GM23338 (cell line): ENCODE results near the gene TPM3. TPM values are rescaled to one million over a fixed set of nuclear protein-coding genes. Genes with fewer than 3 reads are reported as not detected.

Experiments
- ATAC-seq: fragments of 200-7000 bp; cut with Tn5 transposase; 3 replicates; pipeline ENCODE4 v1.9.1; 2020
- DNase-seq: peaks from one replicate; pipeline ENCODE4 v3.0.0-alpha.2; 2015; ENCODE audit warnings: low spot score
- H2AFZ ChIP-seq: fragments of 200-600 bp; sonication (generic); 2 replicates; pipeline ENCODE4 v1.8.0; 2016; ENCODE audit warnings: antibody characterized with exemption, mild to moderate bottlenecking, moderate library complexity
- H3F3A ChIP-seq: fragments of 200-600 bp; sonication (generic); replicated peaks from 2 replicates; pipeline ENCODE4 v1.8.0; 2017; ENCODE audit warnings: antibody characterized with exemption, mixed run types, low read depth
- H3K27ac ChIP-seq: fragments of 200-600 bp; sonication (generic); 2 replicates; pipeline ENCODE4 v1.6.1; 2016; ENCODE audit warnings: low read depth
- H3K27me3 ChIP-seq: fragments of 200-600 bp; sonication (generic); 2 replicates; pipeline ENCODE4 v1.8.0; 2016; ENCODE audit warnings: mild to moderate bottlenecking, mixed run types, moderate library complexity; ENCODE audit not compliant: insufficient read depth
- H3K36me3 ChIP-seq: fragments of 200-600 bp; sonication (generic); 2 replicates; pipeline ENCODE4 v1.8.0; 2016; ENCODE audit warnings: mild to moderate bottlenecking; ENCODE audit not compliant: insufficient read depth
- H3K4me1 ChIP-seq: fragments of 200-600 bp; sonication (generic); 2 replicates; pipeline ENCODE4 v1.8.0; 2016; ENCODE audit warnings: mild to moderate bottlenecking, moderate library complexity; ENCODE audit not compliant: insufficient read depth
- H3K4me2 ChIP-seq: fragments of 200-600 bp; sonication (generic); 2 replicates; pipeline ENCODE4 v1.7.1; 2017; ENCODE audit warnings: mixed run types
- H3K4me3 ChIP-seq: fragments of 200-600 bp; sonication (generic); 2 replicates; pipeline ENCODE4 v1.6.1; 2016; ENCODE audit warnings: mixed run types
- H3K79me2 ChIP-seq: fragments of 200-600 bp; sonication (generic); replicated peaks from 2 replicates; pipeline ENCODE4 v1.8.0; 2017; ENCODE audit warnings: mild to moderate bottlenecking; ENCODE audit not compliant: insufficient read depth
- H3K9me2 ChIP-seq: fragments of 200-600 bp; sonication (generic); 2 replicates; pipeline ENCODE4 v1.8.0; 2017; ENCODE audit not compliant: insufficient read depth
- H4K20me1 ChIP-seq: fragments of 200-600 bp; sonication (generic); replicated peaks from 2 replicates; pipeline ENCODE4 v1.8.0; 2017; ENCODE audit warnings: mild to moderate bottlenecking; ENCODE audit not compliant: insufficient read depth
- H3K27ac Mint-ChIP-seq: 2 replicates; pipeline ENCODE4 v1.8.0; 2020; ENCODE audit warnings: inconsistent platforms, mild to moderate bottlenecking, moderate library complexity, mixed read lengths
- H3K27me3 Mint-ChIP-seq: 3 replicates; pipeline ENCODE4 v1.8.0; 2022; ENCODE audit warnings: low read depth, mild to moderate bottlenecking, moderate library complexity, mixed read lengths, inconsistent platforms; ENCODE audit not compliant: insufficient read depth, poor library complexity
- H3K36me3 Mint-ChIP-seq: 3 replicates; pipeline ENCODE4 v1.8.0; 2021; ENCODE audit warnings: low read depth, mild to moderate bottlenecking, inconsistent platforms, moderate library complexity, mixed read lengths
- H3K4me1 Mint-ChIP-seq: 3 replicates; pipeline ENCODE4 v1.8.0; 2020; ENCODE audit warnings: mild to moderate bottlenecking, inconsistent platforms, mixed read lengths
- H3K4me3 Mint-ChIP-seq: 3 replicates; pipeline ENCODE4 v1.8.0; 2021; ENCODE audit warnings: moderate library complexity, mild to moderate bottlenecking, inconsistent platforms, mixed read lengths
- H3K9me3 Mint-ChIP-seq: 3 replicates; pipeline ENCODE4 v1.8.0; 2020; ENCODE audit warnings: moderate library complexity, mild to moderate bottlenecking, inconsistent platforms, mixed read lengths
- ZNF331 ChIP-seq: fragments of 250-450 bp; sonication (Bioruptor Pico); IDR thresholded peaks from 2 replicates; pipeline ENCODE4 v1.5.0; 2020; ENCODE audit warnings: low read depth, mild to moderate bottlenecking, moderate library complexity
- polyA plus RNA-seq: library from polyadenylated mRNA; unstranded; fragments of >200 nt; fragmentation: Nextera tagmentation; extraction: Ambion mirVana; gene quantifications from 2 replicates; pipeline ENCODE4 v1.2.1, GENCODE V29; 2016
- total RNA-seq: library from RNA; depleted of rRNA; stranded (reverse); fragments of >200 nt; shearing (Covaris generic); gene quantifications from 2 replicates; pipeline ENCODE4 v1.2.3, GENCODE V29; 2014
- TF ChIP-seq, protein P1 (sequence below): IDR thresholded peaks from 2 replicates; pipeline ENCODE4 v1.6.1; 2016; ENCODE audit warnings: antibody characterized with exemption
- TF ChIP-seq, protein P2 (sequence below): fragments of 250-450 bp; sonication (Bioruptor Pico); IDR thresholded peaks from 2 replicates; pipeline ENCODE4 v1.5.0; 2020; ENCODE audit warnings: mild to moderate bottlenecking, moderate library complexity

Gene TPM3
- total and polyA plus RNA-seq, 2 experiments from 2014 or later: 544 to 747 TPM

DNA sequence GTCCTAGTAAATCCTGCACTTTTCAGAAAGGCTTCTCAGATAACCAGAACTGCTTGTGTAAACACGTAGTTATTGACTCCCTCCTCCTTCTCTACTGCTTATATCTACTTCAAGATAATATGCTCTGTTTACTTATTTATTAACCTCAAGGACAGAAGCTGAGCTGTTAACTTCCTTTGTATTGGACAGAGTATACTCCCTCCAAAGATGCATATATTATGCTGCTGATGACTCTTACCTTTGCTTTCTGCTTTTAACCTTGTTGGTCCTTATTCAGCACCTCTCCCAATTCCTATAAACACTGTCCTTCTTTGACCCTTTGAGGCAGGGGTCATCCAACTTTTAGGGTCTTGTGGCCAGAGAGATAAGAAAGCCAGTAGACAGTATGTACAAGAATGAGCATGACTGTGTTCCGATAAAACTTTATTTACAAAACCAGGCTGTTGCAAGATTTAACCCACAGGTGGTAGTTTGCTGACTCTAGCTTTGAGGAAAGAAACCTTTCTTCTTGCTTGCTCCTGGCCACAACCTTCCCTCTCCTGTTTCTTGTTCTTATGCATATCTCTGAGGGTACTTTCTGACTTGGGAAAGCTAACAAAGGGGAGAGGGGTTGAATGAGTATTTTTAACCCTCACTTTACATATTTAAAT is 4.9 kb downstream of the TPM3 start:
- H2AFZ ChIP-seq: no peak overlapping the region
- TF ChIP-seq, protein P1, sequence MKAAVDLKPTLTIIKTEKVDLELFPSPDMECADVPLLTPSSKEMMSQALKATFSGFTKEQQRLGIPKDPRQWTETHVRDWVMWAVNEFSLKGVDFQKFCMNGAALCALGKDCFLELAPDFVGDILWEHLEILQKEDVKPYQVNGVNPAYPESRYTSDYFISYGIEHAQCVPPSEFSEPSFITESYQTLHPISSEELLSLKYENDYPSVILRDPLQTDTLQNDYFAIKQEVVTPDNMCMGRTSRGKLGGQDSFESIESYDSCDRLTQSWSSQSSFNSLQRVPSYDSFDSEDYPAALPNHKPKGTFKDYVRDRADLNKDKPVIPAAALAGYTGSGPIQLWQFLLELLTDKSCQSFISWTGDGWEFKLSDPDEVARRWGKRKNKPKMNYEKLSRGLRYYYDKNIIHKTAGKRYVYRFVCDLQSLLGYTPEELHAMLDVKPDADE: no peak
- TF ChIP-seq, protein P2, sequence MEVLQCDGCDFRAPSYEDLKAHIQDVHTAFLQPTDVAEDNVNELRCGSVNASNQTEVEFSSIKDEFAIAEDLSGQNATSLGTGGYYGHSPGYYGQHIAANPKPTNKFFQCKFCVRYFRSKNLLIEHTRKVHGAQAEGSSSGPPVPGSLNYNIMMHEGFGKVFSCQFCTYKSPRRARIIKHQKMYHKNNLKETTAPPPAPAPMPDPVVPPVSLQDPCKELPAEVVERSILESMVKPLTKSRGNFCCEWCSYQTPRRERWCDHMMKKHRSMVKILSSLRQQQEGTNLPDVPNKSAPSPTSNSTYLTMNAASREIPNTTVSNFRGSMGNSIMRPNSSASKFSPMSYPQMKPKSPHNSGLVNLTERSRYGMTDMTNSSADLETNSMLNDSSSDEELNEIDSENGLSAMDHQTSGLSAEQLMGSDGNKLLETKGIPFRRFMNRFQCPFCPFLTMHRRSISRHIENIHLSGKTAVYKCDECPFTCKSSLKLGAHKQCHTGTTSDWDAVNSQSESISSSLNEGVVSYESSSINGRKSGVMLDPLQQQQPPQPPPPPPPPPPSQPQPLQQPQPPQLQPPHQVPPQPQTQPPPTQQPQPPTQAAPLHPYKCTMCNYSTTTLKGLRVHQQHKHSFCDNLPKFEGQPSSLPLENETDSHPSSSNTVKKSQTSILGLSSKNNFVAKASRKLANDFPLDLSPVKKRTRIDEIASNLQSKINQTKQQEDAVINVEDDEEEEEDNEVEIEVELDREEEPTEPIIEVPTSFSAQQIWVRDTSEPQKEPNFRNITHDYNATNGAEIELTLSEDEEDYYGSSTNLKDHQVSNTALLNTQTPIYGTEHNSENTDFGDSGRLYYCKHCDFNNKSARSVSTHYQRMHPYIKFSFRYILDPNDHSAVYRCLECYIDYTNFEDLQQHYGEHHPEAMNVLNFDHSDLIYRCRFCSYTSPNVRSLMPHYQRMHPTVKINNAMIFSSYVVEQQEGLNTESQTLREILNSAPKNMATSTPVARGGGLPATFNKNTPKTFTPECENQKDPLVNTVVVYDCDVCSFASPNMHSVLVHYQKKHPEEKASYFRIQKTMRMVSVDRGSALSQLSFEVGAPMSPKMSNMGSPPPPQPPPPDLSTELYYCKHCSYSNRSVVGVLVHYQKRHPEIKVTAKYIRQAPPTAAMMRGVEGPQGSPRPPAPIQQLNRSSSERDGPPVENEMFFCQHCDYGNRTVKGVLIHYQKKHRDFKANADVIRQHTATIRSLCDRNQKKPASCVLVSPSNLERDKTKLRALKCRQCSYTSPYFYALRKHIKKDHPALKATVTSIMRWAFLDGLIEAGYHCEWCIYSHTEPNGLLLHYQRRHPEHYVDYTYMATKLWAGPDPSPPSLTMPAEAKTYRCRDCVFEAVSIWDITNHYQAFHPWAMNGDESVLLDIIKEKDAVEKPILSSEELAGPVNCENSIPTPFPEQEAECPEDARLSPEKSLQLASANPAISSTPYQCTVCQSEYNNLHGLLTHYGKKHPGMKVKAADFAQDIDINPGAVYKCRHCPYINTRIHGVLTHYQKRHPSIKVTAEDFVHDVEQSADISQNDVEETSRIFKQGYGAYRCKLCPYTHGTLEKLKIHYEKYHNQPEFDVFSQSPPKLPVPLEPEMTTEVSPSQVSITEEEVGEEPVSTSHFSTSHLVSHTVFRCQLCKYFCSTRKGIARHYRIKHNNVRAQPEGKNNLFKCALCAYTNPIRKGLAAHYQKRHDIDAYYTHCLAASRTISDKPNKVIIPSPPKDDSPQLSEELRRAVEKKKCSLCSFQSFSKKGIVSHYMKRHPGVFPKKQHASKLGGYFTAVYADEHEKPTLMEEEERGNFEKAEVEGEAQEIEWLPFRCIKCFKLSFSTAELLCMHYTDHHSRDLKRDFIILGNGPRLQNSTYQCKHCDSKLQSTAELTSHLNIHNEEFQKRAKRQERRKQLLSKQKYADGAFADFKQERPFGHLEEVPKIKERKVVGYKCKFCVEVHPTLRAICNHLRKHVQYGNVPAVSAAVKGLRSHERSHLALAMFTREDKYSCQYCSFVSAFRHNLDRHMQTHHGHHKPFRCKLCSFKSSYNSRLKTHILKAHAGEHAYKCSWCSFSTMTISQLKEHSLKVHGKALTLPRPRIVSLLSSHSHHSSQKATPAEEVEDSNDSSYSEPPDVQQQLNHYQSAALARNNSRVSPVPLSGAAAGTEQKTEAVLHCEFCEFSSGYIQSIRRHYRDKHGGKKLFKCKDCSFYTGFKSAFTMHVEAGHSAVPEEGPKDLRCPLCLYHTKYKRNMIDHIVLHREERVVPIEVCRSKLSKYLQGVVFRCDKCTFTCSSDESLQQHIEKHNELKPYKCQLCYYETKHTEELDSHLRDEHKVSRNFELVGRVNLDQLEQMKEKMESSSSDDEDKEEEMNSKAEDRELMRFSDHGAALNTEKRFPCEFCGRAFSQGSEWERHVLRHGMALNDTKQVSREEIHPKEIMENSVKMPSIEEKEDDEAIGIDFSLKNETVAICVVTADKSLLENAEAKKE (CRISPR knock-in tag): peak; percentile 62
- no peak for TF ChIP-seq ZNF331 (CRISPR knock-in tag)
- peak overlapping the region; percentile 93 for H3K27ac ChIP-seq
- peak overlapping the region; percentile 73 for H3K4me2 ChIP-seq
- H3K4me3 Mint-ChIP-seq: peak overlapping the region; percentile 53
- H4K20me1 ChIP-seq: peaks cover 2% of the 10 kb centered on the region; the same call in 1 of the 2 replicates
- H3K36me3 ChIP-seq: no peaks in the 10 kb centered on the region
- H3K27me3 ChIP-seq: no peaks in the 10 kb centered on the region
- H3K4me1 ChIP-seq: peaks cover 23% of the 10 kb centered on the region
- peaks cover 10% of the 10 kb centered on the region for H3K27me3 Mint-ChIP-seq
- peak; percentile 72 for DNase-seq
- ATAC-seq: peak; percentile 11
- H3F3A ChIP-seq: peaks cover 12% of the 10 kb centered on the region
- peaks cover 35% of the 10 kb centered on the region for H3K4me1 Mint-ChIP-seq
- H3K9me2 ChIP-seq: no peaks in the 10 kb centered on the region
- H3K36me3 Mint-ChIP-seq: peaks cover 7% of the 10 kb centered on the region; the same call in 2 of the 3 replicates
- H3K4me3 ChIP-seq: peak overlapping the region; percentile 42
- peaks cover 4% of the 10 kb centered on the region; the same call in 1 of the 3 replicates for H3K9me3 Mint-ChIP-seq
- H3K79me2 ChIP-seq: peaks cover 10% of the 10 kb centered on the region
- peak overlapping the region; percentile 97 for H3K27ac Mint-ChIP-seq
